G401.6 (cell line): ENCODE data around the gene MAMLD1.

Experiments
- FAIRE-seq: peaks from 2 replicates; lab custom pipeline; 2012; peaks lifted over from hg19 to GRCh38; lab: Jason Lieb, UNC

MAMLD1 gene

DNA sequence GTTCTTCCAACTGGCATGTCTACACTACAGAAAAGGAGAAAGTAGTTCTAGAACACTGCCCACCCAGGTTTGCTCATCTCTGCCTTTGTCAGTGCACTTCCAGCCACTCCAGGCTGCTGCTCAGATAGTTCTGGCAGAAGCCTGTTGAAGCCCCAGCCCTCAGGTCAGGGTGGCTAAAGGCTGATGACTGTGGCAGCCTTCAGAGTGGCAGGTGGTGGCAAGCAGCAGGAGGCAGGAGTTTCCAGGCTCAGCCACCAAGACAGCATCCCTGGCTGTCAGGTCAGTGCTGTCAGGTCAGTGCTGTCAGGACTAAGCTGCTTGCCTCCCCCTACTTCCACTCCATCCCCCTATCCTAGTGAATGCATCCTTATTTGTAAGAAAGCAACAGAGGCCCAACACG is 100.4 kb downstream of the MAMLD1 start:
- no peak for FAIRE-seq

DNA sequence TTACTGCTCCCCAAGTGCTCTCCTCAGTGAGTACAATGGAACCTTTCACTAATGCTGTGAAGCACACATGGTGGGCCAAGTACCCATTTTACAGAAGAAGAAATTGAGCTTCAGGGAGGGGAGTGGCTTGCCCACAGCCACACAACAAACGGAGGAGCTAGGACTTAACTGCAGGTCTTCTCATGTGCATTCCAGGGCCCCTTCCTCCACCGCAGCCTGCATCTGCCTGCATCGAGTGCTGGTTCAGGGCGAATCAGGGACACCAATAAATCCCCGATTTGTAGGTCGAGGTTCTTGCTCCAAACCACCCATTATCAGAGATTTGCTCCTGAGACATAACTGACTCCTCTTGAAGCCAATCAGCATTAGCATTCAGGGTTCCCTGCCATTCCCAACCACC is 100.9 kb downstream of the MAMLD1 start:
- no peak for FAIRE-seq

DNA sequence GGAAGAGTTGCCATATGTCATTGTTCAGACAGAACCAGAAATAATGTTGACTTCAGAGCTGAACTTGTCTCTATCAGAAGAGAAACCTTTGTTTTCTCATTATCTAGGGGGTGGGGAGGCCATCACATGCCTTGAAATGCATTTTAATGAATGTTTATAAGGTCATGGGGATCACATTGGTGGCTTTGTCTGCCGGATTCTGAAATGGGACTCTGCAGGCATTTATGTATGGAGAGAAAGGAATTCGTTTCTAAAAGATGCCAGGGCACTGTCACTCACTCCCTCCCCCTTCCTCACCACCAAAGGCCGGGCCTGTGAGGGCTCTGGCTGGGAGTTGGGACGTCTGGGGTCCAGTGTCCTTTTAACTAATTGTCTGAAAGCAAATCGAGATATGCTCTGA is 102.2 kb downstream of the MAMLD1 start:
- no peak for FAIRE-seq

DNA sequence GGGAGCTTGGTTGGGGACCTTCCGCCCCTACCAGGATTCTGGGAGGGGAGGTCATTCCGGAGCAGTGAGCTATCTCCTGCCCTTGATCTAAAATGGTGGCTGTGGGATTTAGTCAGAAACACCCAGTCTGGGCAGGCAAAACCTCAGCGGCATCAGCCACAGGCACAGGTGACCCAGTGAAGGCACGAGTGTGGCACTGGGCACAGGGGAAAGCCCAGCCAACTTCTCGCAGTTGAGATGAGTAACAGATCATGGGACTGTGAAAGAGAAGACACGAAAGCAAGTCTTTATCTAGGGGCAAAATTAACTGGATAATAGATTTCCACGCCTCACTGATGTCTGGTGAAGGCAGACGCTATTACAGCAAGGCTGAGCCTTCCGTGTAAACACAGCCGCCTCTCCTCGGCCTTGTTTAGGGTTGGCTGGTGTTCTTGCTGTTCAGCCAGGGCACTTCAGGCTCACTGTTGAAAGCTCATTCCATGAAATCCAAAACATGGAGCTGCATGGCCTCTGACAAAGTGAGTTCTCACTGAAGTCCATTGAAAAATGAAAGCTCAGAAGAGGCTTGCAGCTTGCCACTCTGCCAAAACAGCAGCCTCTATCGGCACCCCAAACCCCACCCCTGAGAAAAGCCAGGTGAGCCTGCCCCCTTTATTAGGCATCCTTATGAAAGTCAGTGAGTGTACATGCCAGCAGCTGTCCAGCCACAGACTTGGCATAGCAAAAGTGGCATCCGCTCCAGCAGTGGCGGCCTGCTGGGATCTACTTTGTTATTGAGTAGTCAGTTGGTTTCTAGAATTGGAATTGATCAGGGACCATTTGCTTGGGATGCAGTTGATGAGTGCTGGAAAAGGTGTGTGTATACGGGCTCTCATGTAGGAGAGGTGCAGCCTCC is 103.0 kb downstream of the MAMLD1 start:
- no peak for FAIRE-seq

DNA sequence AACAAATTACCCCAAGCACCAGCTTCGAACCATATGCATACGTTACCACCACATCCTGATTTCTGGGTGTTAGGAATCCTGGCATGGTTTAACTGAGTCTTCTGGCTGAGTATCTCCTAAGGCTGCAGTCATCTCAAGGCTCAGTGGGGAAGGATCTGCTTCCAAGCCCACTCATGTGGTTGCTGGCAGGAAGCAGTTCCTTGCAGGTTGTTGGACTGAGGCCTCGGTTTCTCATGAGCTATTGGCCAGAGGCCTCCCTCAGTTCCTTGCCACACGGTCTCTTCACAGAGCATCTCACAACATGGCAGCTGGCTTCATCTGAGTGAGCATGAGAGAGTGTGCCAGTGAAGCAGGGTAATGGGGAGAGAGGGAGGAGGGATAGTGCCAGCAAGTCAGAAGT is 109.2 kb downstream of the MAMLD1 start:
- FAIRE-seq = no peak

DNA sequence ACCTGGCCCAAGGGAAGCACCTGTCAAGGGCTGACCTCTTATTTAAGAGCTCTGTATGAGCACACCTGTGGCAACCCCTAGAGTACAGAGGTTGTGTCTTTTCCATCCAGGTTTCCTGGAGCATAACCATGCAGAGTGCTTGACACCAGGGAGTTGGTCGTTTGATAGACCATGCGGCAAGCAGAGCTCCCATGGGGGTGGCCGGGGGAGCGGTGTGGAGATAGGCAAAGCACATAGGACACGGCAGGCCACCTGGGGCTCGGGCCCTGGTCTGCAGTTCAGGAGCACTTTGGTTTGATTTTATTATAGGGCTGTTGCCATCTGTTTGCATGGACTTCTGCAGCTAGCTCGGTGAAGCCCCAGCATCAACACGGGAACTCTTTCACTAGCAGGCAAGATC is 110.3 kb downstream of the MAMLD1 start:
- no peak for FAIRE-seq

DNA sequence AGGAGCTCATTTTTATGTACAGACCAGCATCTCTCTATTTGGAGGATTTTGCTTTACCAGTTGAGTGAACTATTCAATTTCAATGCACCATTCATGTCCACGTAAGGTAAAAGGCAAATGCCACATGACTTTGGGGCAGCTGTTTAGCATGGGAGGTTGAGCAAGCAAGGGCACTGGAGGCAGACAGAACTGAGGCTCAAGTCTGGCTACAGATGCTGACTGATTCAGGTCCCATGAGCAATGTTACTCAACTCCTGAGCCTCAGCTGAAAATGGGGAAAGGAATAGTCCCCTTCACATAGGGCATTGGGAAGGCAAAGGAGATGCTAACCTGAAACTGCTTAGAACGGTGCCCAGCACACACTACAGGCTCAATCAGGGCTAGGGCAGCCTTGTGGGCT is 112.3 kb downstream of the MAMLD1 start:
- no peak for FAIRE-seq

DNA sequence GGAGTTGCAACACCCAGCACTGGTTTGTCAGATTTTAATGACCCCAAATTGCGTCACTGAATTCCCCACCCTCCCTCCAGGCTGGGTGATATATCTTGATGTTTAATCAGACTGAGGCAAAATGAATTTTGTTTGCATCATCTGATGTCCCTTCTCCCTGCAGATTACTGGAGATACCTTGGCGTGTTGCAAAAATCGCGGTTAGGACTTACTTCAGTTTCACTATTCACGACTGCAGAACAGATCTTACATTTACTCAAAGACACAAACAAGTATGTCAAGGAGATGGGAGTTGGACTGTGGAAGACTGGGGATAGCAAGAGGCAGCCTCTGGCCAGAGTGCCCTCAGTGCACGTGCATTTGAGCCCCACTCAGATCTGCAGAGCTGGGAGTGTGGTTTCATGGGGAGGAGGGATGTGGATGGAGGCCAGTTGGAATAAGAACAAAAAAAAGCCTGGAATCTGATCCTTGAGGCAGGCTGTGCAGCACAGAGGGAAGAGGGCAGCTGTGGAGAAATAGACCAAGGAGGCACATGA is 113.1 kb downstream of the MAMLD1 start:
- no peak for FAIRE-seq

DNA sequence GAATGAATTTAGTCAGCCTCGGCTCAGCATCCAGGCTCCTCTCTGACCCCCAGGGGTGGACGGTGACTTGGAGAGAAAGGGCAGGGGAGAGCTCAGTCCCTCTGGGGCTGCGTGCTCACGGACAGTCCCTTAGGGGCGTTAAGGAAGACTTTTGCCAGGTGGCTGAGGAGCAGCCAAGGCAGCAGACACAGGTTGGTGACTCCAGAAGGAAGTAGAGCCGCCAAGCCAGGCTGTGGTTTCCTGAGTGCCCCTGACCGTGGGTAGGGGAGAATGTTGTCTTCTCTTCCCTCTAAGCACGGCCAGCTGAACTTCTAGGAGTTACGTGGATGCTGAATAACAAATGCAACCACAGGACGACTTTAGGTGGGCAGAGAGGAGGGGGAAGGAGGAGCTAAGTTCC is 114.3 kb downstream of the MAMLD1 start:
- no peak for FAIRE-seq

DNA sequence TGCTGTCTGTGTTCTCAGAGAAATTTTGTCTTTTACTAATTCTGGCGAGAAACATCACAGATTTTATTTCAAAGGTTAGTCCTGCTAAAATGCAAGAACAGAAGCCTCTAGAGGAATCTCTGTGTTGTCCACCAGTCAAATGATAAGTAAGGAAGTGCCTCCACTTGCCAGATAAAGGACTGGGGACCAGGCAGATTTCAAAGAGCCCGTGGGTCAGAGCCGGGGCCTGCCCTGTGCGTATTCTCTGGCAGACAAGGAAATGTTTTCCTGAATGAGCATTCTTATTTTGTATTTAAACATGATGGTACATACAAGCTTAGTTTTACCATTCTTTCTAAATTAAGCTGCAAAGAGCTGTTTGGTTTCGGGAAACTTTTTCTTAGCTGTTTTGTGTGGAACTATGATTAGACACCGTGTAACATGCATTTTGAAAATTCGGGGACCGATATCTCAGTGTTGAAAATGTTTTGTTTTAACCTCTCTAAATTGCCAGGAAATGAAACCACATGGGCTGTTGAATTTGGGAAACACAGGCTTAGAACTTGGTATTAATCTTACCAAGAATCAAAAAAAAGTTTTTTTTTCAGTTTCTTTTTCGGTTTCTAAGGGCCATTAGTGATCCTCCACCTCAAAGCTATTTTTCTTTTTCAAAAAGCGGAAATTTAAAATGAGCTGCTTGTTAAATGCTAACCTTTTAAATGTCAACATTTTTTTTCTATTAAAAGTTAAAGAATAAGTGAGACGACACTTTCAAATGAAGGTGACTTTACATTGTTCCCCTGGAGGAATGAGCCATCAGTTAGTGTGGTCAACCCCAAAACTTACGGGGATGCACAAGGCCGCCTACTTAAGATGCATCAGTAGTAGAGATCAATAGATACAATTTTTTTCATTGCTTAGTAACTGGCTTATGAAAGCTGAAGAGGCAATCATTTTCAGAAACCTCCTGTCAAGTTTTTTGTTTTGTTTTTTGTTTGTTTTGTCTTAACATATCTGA is 115.7 kb downstream of the MAMLD1 start:
- no peak for FAIRE-seq

DNA sequence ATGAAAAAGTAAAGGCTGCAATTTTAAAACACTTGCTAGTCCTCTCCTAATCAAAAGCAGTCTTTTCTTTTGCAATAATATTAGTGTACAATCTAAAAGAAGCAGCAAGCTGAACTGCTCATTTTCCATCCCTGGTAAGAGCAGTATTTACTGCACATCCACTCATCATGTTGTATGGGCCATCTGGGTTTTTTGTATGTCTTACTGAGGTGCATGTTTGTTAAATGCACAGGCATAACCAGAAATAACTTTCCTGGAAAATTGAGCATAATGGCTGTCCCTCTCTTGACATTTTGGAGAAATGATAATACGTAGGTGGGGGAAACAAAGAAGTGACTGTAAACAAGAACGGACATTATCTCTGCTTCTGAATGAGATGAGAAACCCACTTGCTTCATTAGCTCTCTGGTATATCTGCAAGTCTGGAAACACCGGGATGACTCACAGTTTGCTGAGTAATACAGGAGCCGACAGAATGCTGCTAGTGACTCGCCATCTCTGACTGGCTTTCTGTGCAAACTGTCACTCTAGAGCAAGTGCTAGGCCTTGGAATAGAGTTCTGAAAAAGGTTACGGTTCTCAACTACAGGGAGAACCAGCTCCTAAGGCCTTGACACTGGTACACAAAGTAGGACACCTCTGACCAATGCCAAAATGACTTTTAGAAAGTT is 119.6 kb downstream of the MAMLD1 start:
- no peak for FAIRE-seq

DNA sequence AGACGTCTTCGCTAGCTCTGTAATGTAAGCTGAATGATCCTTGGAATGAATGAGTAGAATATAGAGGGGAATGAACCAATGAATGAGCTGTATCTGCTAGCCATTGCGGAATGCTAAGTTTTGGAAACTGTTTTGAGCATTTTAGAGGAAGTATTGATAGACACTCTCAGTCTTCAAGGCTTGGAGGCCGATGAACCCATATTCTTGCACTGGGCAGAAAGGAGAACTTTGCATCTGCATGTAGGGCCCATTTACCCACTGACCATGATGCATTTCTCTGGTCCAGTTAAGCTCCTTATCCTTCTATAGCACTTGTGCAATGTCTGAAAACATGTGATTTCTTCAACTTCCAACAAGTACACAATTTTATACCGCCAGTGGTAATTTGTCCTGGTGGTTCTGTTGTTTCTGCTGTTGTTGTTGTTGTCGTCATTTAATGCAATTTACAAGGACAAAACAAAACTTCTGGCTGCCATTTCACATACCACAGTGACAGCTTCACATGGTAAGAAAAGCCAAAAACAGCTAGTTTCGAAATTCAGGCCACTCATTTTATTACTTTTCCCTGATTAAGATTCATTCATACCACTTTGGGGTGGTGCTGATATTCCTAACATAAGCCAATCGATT is 120.4 kb downstream of the MAMLD1 start:
- no peak for FAIRE-seq

DNA sequence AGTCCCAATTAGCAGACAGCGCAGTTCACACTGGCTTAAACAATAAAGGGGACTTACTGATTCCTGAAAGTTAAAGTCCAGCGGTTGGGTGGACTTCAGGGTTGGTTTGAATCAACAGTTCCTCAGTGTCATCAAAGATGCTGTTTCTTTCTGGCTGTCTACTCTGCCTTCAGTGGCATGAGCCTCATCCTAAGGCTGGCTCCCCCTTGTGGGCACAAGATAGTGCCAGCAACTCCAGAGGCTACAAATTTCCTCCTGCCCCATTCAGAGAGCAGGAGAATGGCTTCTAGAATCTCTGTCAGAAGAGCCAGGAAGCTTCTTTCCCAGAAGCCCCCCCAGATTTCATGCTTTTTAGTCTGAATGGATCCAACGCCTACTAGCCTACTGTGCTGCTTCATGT is 122.9 kb downstream of the MAMLD1 start:
- FAIRE-seq = no peak

DNA sequence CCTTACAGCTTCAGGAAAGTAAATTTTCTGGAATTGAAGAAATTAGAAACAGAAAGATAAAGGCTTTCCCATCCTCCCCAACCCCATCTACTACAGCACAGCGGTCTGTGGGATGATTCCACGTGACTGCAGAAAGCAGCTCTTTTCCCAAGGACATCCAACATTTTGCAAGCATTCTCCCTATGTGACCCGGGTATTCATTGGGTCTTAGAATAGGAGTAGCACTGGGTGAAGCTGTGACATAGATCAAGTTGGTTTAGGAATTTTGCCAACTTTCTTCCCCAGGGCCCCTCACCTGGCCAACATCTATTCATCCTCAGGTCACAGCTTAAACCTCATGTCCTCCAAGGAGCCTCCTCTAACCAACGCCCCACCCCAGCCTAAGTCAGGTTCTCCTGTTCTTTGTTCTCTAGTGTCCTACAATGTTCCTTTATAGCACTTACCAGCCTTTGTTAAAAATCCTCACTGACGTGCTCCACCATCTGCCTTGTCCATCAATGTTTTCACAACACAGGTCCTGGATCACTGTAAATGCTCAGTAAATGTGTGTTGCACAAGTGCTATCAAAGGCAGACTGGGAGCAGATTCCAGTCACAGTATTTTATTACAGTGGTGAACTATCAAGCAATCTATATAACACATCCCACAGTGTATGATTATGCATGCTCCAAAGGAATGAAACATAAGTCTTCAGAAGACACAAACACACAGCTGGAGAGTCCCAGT is 124.4 kb downstream of the MAMLD1 start:
- FAIRE-seq = no peak

DNA sequence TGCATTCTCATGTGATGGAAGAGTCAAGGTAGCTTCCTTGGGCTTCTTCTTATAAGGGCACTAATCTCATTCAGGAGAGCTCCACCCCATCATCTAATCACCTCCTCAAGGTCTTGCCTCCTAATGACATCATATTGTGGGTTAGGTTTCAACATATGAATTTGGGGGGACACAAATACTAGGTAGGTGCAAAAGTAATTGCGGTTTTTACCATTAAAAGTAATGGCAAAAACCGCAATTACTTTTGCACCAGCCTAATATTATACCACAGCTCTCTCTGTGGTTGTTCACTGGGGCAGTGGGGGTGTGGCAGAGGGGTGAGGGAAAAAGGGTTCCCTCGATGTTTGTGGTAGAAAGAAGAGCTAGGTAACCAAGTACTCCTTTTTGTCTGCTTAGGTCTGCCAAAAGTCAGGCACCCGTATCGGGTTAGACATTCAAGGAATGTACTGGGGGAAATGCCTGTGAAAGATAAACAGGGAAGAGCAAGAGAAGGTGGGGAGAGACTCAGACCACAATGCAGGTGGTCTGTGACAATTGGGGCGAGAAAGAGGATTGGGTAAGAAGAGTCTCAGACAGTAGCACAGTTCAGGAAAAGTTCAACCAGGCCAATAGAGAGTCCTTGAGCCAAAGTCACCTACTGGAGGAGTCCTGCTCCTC is 126.4 kb downstream of the MAMLD1 start:
- FAIRE-seq = no peak

DNA sequence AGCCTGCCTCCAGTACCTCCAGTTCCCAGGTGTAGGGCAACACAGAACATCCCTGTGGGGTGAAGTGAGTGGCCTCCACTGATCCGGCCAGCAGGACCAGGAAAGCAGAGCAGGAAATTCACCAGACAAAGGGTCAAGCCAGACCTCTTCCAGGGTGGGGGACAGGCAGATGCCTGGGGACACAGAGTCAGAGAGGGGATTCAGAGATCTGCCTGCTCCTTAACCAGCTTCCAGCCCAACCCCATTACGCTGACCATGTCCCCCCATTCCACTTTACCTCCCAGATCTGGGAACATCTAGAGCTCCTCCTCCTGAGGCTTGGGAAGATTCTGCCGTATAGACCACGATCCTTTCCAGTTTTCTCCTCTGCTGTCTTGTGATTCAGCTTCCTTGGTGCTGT is 132.4 kb downstream of the MAMLD1 start:
- FAIRE-seq = no peak

DNA sequence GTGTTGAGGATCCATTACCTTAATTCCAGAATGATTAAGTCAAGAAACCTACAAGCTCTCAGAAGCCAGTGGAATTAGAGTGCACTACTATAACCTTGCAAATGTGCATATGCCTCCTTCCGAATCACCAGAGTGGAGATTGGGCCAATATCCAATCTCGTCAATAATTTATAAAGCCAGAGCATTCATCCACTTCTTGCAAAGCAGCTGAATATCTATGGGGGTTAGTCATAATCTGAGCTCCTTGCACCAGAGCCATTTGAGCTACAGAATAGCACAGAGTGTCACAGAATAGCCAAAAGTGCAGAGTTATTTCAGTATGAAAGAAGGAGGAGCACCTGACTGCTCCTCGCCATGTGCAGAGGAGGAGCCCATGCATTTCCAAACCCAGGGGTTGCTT is 136.1 kb downstream of the MAMLD1 start:
- no peak for FAIRE-seq

DNA sequence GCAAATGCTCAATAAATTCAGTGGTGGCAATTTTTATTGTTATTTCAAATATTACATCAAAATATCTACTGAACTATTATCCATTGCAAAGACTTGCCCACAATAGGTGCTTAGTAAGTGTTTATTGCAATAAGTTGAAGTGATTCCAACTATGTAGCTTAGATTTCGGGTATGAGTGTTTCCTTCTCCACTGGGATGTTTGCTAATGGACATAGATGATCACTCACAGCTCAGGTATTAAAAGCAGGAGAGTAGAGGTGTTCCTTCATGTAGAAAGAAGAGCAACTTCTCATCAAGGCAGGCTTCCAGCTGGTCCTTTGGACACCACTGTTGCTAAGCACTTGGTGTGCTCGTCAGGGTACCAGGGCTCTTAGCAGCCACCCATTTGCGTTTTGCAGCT is 139.0 kb downstream of the MAMLD1 start:
- FAIRE-seq = no peak

DNA sequence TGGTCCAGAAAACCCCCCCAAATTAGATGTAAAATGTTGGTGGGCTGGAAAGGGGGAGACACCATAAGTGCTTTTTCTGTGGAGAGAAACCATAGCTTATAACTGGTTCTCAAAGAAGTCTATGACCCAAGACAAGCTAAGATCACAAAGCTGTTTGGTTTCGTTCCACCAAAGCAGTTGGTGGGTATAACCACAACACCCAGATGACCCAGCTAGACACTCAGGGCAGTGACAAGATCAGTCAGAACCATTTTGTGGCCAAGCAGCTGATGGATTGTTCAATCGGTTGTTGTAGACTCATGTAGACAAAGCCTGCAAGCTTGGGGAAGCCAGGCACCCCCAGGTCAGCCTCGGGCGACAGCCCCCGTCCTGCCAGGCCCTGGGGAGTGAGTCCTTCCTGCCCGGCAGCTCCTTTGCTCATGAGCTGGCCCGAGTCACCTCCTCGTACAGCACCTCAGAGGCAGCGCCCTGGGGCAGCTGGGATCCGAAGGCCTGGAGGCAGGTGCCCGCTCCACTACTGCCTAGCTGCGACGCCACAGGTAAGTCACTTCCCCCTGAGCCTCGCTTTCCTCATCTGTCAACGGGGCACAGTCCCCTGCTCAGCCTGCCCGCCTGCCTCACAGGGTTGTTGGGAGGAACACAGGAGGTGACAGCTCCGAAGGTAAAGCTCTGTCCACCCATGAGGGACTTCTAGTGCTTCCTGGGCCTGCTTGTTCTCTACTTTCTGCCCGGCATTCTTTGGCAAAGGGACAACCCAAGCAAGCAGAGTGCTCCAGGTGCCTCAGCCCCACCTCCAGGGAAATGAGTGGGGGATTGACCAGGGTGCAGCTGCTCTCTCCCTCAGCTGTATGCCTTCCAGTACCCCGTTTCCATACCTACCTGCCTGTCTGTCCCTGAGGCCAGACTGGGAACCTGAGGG is 140.1 kb downstream of the MAMLD1 start:
- FAIRE-seq = no peak

DNA sequence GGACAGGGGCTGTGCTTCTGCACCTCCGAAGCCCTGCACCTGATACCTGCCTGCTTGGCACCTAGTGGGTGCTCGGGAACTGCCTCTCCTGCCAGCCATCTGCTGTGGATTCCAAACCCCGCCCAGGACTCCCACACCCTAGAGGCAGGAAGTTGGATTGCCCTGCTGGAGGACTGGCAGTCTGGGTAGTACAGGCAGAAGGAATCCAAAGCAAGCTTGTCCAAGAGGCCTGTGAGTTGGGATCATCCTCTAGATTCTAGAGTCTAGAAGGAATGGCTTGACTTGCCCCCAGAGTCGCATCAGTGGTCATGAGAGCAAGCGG is 140.7 kb downstream of the MAMLD1 start:
- no peak for FAIRE-seq
